ENCODE measurements around the gene CDKN2C.

DNA sequence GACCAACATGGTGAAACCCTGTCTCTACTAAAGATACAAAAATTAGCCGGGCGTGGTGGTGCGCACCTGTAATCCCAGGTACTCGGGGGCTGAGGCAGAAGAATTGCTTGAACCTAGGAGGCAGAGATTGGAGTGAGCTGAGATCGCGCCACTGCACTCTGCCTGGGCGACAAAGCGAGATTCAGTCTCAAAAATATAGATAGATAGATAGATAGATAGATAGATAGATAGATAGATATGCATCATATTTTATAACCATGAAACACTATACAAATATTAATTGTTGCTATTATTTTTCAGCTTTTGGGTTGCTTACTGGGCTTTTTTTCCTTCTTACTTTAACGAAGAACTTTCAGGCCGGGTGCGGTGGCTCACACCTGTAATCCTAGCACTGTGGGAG, 5.2 kb upstream of the CDKN2C start:
- TF ChIP-seq, protein P1, sequence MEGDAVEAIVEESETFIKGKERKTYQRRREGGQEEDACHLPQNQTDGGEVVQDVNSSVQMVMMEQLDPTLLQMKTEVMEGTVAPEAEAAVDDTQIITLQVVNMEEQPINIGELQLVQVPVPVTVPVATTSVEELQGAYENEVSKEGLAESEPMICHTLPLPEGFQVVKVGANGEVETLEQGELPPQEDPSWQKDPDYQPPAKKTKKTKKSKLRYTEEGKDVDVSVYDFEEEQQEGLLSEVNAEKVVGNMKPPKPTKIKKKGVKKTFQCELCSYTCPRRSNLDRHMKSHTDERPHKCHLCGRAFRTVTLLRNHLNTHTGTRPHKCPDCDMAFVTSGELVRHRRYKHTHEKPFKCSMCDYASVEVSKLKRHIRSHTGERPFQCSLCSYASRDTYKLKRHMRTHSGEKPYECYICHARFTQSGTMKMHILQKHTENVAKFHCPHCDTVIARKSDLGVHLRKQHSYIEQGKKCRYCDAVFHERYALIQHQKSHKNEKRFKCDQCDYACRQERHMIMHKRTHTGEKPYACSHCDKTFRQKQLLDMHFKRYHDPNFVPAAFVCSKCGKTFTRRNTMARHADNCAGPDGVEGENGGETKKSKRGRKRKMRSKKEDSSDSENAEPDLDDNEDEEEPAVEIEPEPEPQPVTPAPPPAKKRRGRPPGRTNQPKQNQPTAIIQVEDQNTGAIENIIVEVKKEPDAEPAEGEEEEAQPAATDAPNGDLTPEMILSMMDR (IDR thresholded peaks at IDR 0.05), result no peak
- TF ChIP-seq POLR2A (IDR thresholded peaks at IDR 0.05) (no peak), EP300 (IDR thresholded peaks at IDR 0.05) (no peak)

Measured in stomach (tissue), 4 donors.